Measurements from ENCODE around the gene FAM89B.

GRCh38 chr11:65613091-65613928 lies 41.0 kb downstream of the FAM89B start:
- TF ChIP-seq CTCF (IDR thresholded peaks at IDR 0.05): no peak
- TF ChIP-seq POLR2A (IDR thresholded peaks at IDR 0.05): no peak
